GM18511 (cell line): ENCODE results near the gene RAP1B.
A peak's percentile ranks its signal among the peaks of the same experiment; 100 is the strongest.

ENCODE experiments used
- ATAC-seq: cut with Tn5 transposase; IDR thresholded peaks from one replicate; pipeline ENCODE4 v1.9.1; 2021; ENCODE audit warnings: mild to moderate bottlenecking, moderate library complexity; ENCODE audit not compliant: unreplicated experiment

Gene RAP1B

DNA sequence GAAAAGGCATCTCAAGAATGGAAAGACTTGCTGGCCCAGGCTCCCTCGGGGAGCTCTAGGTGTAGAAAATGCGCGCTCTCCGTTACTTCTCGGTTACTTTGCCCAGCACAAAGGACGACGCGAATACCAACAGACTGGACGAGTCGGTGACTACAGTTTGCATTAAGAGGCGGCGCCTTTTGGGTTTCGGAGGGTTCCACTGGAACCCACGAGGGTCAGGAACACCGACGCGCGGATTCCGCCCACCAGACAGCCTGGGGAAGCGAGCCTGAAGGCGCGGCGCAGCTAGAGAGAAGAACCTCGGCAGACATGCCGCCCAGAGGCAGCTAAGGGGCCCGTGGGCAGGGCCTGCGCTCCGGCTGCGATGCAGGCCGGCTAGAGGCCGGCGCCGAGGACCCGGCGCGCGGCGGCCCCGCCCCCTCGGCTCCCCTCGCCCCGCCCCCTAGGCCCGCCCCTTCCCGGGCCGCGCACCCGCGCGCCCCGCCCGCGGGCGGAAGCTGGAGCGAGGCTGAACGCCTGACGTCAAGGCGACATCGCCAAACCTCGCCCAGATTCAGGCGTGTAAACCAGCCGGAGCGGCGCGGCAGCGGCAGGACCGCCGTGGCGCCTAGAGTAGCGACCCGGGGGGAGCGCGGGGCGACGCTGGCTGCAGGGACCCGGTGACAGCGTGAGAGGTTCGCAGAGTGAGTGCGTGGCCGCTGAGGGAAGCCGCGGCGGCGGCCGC, at the start of gene RAP1B:
TSS of gene RAP1B (plus strand) at position 530 of the 724 bp plus-strand sequence. CDS start 37,826 bp downstream, outside the sequence.
- ATAC-seq = peak; percentile 83

DNA sequence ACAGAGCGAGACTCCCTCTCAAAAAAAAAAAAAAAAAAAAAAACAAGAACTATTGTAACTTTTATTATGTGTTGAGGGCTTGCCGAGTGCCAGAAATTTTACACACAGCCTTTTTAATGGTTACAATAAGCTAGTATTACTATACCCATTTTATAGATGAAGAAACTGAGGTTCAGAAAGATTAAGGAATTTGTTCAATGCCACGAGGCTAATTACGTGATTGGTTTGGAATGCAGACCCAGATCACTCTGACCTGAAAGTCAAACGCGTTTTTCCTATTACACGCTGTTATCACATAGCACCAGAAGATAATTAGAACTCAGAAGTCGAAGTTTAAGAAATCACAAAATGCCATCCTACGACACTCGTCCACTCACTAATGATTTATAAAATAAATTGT, 48.9 kb upstream of the RAP1B start:
- ATAC-seq = no peak

DNA sequence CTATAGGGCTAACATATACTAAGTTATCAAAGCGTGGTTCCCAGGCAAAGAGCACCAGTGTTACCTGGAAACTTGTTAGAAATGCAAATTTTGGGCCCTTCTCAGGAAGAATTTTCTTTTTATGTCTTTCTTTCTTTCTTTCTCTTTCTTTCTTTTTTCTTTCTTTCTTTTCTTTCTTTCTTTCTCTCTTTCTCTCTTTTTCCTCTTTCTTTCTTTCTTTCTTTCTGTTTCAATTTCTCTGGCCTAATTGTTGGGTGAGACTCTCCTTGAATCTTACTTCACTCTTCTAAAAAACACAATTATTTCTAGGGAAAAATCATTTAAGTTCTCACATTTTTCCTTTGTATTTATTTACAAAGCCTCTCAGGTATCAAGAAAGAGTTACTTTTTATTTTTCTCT, 46.5 kb upstream of the RAP1B start:
- no peak for ATAC-seq

DNA sequence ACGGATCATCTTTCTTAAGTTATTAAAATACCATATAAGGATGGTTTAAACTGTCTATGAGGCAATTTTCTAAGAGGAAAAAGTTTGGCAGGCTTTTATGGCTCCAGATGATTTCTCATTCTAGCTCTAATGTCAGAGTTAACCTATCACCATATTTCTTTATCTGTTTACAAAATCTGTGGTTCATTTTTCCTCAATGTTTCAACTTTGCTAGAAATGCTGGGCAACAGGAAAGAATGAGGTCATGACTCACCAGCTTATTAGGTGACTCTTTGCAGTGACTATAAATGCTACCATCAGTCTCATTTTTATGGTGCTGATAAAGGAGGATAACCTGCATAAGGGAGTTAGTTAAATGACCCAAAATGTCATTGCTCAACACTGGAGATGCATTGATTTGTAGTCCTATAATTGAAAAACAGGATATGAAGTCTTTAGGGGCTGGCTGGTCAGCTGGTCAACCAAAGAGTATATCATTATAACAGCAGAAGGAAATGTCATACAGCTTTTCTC, 45.3 kb upstream of the RAP1B start:
- ATAC-seq = no peak

DNA sequence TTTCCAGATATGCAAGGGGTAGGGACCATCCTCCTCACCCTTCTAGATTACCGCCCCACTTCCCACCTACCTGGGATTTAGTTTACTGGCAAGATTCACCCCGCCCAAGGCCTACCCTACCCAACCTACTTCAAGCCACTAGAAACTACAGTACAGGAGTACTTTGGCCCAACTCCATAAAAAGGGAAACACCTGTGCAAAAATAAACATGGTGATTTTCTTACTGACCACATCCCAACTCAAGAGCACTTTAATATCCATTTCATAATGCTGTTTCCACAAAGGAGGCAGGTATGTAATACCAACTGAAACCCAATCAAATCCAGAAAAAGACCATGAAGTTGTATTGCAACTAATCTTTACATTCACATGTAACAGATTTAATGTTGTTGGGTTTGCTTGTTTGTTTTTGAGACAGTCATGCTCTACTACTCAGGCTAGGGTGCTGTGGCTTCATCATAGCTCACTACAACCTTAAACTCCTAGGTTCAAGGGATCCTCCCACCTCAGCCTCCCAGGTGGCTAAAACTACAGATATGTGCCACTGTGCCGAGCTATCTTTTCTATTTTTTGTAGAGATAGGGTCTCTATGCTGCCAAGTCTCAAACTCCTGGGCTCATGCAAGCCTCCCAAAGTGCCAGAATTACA, 41.7 kb upstream of the RAP1B start:
- ATAC-seq = no peak

DNA sequence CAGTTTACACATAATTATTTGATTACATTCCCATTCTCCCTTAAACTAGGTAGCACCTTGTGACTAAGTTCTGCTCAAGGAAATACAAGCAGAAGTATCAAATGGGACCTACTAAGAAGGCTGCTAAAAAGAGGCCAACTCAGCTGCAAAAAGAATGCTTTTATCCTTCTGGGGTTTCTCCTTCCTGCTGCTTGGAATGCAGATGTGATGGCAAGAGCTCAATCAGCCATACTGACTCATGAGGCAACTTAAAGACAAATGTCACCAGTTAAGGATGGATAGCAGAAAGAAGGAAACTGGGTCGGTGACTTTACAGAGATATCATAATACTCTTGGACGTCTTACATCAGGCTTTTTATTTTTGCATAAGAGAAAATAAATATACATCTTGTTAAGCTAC, 38.0 kb upstream of the RAP1B start:
- no peak for ATAC-seq

DNA sequence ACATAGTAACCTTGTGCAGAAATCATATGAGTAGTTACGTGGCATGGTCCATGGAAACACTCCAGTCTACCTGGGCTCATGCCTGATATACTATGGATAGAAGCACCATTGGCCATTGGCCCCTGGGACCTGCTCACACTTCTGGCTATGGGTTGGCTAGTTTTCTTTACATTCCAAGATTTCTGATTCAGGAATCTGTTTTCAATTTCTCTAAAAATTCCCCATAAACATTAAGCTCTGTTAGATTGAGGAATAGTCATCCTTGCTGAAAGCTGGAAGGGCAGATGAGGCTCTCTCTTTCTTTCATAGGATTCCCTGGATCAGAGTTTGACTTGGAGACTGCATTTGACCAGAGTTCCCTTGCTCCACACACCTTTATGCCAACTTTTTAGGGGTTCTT, 37.3 kb upstream of the RAP1B start:
- no peak for ATAC-seq

DNA sequence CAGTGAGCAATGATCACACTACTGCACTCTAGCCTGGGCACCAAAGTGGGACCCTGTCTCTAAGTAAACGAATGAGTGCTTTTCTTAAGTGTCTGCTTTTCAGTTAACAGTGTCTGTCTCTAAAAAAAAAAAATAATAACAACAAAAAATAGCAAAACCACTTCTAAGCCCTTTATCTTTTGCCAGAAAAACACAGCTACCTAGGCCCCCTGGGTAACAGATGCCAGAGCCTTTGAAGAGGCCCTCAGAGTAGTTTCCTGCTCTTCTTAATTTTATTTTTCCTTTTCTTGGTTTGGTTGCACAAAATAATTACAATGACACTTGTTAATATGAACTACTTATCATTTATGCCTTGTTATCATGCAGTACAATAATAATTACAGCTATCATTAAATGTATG, 32.8 kb upstream of the RAP1B start:
- ATAC-seq = no peak

DNA sequence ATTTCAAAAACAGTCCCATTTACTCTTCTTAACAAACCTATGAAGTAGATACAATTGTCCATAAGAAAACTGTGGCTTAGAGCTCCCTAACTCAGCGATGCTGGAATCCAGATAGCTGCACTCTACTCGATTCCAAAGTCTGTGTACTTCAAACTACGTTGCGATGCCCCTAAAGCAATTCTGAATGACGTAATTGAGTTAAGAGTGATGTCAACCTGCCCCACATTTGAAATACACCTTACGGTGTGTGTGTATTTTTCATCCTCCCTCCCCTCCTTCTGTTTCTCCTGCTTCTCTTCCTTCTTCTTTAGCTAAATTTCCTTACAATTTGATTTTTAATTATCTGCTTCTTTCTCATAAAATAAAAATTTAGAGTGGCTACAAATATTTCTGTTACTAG, 31.9 kb upstream of the RAP1B start:
- no peak for ATAC-seq

DNA sequence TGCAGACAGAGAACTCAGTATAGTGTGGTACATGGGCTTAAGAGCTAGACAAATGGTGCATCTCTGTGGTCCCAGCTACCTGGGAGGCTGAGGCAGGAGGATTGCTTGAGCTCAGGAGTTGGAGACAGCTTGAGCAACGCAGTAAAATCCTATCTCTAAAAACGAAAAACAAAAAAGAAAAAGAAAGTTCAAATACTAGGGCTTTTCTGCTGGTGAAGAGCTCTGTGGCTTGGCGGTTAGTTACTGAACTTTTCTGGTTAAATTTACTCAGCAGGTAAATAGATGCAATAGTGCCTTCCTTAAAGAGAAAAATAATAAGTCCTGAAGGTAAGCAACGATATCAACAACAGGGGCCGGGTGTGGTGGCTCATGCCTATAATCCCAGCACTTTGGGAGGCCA, 31.4 kb upstream of the RAP1B start:
- ATAC-seq = no peak

DNA sequence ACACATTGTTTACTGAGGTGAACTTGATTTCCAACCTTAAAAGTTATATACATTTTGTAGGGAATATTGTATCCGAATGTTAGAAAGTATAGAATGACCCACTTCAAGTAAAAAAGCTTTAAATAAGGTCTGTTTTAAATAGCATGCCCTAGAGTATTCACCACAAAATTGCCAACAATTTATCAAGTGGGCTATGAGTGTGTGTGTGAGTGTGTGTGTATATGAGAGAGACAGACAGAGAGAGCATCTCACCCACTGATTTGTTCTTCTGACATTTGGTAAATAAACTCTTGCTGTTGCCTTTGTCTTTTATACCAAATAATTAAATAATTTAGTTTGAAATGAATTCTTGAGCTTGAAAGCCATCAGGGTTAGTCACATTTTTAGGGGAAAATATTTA, 29.8 kb upstream of the RAP1B start:
- no peak for ATAC-seq

DNA sequence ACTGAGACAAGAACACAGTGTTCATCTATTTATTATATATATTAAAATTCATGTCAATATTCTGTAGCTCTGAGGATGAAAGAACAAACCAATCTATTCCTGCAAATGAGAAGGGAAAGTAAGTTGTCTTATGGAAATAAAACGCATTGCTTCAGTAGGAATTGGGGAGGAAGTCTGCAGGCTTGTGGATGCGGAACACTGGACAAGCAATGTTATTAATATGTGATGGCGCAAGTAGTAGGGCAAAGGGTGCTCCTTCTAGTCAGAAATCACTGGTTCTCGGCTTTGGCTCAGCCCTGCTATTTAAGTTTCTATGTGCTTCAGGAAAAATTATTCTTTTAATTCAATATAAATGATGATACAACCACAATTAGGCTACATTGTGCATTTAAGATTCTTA, 28.8 kb upstream of the RAP1B start:
- no peak for ATAC-seq

DNA sequence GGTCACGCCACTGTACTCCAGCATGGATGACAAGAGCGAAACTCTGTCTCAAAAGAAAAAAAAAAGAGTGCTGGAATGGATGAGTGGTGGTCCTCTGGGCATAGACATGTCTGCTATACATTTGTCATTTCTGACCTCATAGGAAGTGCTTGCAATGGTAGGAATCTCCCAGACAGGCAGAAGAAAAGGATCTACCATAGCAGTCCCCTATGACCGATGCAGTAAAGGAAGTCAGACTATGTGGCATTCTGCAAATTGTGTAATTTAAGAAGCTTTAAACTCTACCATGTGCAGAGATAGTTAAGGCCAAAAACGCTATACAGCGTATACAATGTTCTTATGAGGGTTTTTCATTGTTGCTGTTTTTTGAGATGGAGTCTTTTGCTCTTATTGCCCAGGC, 24.7 kb upstream of the RAP1B start:
- no peak for ATAC-seq

DNA sequence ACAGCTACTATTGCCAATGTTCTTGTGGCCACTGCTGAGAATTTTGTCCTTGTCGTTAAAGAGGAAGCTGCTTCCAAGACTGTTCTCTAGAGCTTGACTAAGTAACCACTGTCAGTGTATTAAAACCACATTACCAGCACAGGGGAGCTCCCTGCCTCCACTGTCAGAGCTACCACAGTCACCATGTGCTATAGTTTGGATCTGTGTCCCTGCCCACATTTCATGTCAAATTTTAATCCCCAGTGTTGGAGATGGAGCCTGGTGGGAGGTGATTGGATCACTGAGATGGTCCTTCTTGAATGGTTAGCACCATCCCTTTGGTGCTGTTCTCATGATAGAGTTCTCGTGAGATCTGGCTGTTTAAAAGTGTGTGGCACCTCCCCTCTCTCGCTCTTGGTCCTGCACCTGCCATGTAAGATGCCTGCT, 23.2 kb upstream of the RAP1B start:
- peak; percentile 89 for ATAC-seq

DNA sequence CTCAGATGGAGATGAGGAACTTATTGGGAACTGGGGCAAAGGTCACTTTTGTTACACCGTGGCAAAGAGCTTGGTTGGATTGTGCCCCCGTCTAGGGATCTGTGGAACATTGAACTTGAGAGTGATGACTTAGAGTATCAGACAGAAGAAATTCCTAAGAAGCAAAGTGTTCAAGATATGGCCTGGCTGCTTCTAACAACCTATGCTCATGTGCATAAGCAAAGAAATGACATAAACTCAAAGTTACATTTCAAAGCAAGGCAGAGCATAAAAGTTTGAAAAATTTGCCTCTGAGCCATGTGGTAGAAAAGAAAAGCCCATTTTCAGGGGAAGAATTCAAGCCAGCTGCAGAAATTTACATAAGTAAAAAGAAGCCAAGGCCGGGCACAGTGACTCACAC, 21.5 kb upstream of the RAP1B start:
- no peak for ATAC-seq

DNA sequence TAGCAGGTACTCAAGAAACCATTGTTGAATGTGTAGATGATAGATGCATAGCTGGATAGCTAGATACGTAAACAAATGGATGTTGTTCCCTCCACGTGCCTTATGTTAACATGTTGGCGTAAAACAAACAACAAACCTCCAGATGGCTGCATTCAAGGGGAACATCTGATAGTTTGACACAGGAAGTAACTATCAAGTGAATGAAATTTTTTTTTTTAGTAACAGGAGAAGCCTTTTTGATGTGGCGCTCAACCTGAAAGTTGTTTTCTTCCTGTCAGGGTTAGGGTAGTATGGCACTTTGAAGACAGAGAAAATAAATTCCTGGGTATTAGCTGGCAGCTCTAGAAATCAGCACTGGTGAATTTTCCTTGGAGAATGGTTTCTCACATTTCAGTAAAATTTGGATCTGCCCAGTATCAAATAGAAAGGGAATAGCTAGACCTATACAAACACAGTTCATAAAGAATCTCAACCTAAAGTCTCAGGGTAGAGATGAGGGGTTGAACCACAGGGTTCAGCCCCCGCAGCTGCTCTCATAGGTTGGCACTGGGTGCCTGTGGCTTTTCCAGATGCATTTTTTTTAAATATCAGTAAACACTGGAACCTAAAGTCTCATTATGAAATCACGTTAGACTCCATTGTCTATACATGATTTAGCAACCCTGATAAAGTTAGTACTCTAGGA, 18.8 kb upstream of the RAP1B start:
- ATAC-seq = no peak

DNA sequence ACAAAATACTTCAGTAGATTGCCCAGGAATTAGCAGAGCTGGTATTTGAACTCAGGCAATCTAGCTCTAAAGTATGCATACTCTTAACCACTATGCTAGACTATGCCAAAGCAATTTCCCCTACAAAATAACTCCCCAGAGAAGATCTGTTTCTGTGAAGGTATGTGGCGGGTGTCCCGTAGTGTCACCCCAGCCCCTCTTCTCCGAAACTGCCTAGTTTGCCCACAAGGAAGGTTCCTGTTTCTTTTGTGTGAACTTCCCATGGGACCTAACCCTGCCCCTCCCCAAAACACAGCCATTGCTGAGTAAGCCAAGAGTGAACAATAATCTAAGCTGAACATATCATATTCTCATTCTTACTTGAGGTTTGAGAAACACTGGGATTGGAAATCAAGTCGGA, 15.5 kb upstream of the RAP1B start:
- ATAC-seq = no peak

DNA sequence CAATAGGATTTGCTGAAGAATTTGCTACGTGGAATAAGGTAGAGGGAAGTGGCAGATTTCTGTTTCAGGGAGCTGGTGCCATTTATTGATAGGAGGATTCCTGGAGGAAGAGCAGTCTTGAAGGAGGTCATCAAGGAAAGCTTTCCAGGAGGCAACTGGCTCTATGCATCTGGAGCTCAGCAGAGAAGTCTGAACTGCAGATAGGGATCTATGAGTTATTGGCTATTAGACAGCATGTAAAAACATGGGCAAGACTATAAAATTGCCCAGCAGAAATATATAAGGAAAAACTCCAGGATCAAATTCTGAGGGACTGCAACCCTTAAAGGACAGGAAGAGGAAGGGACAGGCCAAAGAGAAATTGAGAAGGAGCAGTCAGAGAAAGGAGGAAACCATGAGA, 8.9 kb upstream of the RAP1B start:
- ATAC-seq = no peak

DNA sequence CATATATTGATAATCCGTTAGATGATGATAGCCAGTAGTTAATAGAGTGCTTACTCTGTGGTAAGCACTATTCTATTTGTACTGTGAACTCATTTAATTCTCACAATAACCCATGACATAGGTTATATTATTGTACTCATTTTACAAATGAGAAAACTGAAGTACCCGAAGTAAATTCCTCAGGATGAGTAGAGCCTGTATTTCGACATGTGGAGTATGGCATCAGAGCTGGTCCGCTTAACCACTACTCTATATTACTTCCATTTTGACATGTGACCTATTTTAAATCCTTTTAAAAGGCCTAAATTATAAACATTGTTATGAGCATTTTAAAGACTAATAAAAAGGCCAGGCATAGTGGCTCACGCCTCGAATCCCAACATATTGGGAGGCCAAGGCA, 8.0 kb upstream of the RAP1B start:
- no peak for ATAC-seq

DNA sequence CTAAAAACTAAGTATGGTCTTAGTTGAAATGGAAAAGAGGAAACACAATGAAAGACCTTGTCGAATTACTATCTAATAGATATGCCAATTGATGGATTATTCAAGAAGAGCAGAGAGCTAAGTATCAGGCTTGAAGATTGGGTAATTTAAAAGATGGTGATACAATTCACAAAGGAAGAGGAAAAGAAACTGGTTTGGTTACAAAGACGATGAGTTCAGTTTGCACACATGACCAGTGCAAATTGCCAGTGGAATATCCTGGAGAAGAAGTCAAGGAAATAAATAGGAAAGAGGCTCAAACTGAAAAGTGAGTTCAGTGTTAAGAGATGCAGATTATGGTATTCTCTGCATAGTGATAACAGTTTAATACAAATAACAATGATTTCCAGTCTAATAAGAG, 2.5 kb upstream of the RAP1B start:
- ATAC-seq = no peak

DNA sequence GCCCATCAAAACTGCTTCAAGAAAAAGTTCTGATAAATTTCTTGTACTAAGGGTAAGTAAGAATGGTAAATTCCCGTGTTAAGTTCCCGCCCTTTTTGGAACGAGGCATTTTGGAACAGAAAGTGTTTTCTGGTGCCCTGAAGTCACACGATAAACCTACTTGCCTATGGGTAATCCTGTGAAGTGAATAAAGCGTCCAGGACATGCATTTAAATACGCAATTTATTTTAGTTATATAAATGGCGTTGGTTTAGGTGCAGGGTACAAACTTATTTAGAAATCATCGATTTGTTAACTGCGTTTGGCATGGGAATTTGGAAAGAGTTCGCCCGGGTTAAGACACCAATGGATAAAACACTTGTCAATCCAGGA, 715 bp upstream of the RAP1B start:
- ATAC-seq = no peak
